NCI-H446 treated with DMSO at 0.1 percent for 48 hours (cell line): ENCODE results near the gene EPHB3.

Source experiments
- DNase-seq: peaks from one replicate; lab custom pipeline; 2025; lab: John Stamatoyannopoulos, UW

The EPHB3 gene

GRCh38 chr3:184564685-184565385, 3.2 kb downstream of the EPHB3 start:
- DNase-seq, result no peak

GRCh38 chr3:184565421-184566211, 4.0 kb downstream of the EPHB3 start:
- DNase-seq, result no peak

GRCh38 chr3:184566441-184567414, 5.1 kb downstream of the EPHB3 start:
- no peak for DNase-seq

- DNase-seq, result no peak
Measured at GRCh38 chr3:184567946-184568559, 6.5 kb downstream of the EPHB3 start.

- no peak for DNase-seq
Measured at GRCh38 chr3:184568560-184568923, 7.0 kb downstream of the EPHB3 start.

- DNase-seq, result no peak
Measured at GRCh38 chr3:184568924-184569829, 7.6 kb downstream of the EPHB3 start.

- DNase-seq, result no peak
Measured at GRCh38 chr3:184570035-184570434, 8.4 kb downstream of the EPHB3 start.

- no peak for DNase-seq
Measured at GRCh38 chr3:184570489-184570888, 8.9 kb downstream of the EPHB3 start.

GRCh38 chr3:184571750-184572377, 10.3 kb downstream of the EPHB3 start:
- DNase-seq, result no peak

- DNase-seq, result no peak
Measured at GRCh38 chr3:184572633-184573270, 11.2 kb downstream of the EPHB3 start.

GRCh38 chr3:184574515-184575417, 13.2 kb downstream of the EPHB3 start:
- DNase-seq, result no peak

GRCh38 chr3:184575701-184576100, 14.1 kb downstream of the EPHB3 start:
- no peak for DNase-seq

- DNase-seq, result no peak
Measured at GRCh38 chr3:184576457-184577240, 15.1 kb downstream of the EPHB3 start.

GRCh38 chr3:184577546-184577945, 16.0 kb downstream of the EPHB3 start:
- no peak for DNase-seq

GRCh38 chr3:184578218-184578617, 16.6 kb downstream of the EPHB3 start:
- DNase-seq, result no peak

GRCh38 chr3:184578822-184579221, 17.2 kb downstream of the EPHB3 start:
- no peak for DNase-seq

- no peak for DNase-seq
Measured at GRCh38 chr3:184579513-184579912, 17.9 kb downstream of the EPHB3 start.

GRCh38 chr3:184580376-184580775, 18.8 kb downstream of the EPHB3 start:
- no peak for DNase-seq
